NCI-H2171 (cell line): ENCODE data around the gene FATE1.

ENCODE experiments used
- DNase-seq: peaks from one replicate; lab custom pipeline; 2025; lab: John Stamatoyannopoulos, UW

Gene FATE1

DNA sequence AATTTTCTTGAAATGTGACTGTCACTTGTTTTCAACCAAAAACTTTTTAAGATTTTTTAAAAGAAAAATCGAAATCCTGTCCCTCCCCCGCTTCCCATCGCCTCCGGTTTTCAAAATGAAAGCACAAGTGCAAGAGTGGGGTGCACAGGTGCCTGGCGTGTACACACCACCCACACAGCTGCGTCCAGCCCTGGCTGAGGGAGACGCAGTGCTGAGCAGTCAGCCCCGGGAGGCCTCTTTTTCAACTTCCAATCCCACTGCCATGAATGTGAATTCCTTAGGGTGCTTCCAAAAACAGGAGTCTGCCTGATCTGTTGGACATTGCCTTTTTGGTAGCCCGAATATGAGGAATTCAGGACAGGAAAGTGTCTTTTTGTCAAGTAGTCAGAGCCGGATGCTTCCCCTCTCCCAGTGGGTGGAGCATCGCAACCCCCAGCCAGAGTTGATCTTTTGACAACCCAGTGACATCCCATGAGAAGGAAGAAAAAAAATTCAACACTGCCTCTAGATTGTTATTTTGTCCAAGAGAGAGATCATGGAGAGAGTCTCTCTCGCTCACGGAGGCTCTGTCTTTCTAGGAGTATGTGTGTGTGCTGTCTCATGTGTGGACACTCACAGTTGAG, 11.7 kb upstream of the FATE1 start:
- peak; percentile 35 for DNase-seq

DNA sequence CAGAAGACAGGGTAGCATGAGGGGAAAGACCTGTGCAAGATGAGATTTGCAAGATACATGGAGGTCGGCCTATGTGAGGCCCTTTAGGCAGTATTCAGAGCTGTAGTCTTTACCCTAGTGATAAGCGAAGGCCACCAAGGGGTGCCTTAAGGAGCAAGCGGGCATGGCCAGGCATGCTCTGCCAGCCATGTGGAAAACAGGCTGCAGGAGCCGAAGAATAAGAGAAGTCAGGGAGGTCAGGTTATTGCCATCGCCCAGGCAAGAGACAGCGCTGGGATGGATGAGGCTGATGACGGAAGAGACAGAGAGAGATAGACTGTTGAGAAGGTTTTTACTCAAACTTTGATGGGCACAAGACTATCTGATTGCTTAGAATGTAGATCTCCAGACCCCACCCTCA, 7.0 kb upstream of the FATE1 start:
- no peak for DNase-seq

DNA sequence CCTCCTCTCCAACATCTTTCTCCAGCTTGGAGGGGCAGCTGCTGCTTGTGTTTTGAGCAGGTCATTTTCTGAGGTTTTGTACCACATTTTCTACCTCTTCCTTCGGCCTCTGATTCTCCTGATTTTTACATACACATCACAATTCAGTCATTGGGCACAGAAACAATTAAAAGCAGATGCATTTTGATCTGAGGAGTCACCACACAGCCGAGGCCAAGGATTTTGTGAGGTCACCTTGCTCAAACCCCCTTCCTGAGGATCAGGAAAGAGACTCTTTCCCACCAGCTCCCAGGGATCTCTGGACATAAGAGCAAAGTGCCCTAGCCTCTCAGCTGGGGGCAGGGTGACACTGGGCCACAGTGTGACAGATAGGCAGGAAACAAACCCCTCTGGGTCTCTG, 5.4 kb upstream of the FATE1 start:
- DNase-seq = no peak

DNA sequence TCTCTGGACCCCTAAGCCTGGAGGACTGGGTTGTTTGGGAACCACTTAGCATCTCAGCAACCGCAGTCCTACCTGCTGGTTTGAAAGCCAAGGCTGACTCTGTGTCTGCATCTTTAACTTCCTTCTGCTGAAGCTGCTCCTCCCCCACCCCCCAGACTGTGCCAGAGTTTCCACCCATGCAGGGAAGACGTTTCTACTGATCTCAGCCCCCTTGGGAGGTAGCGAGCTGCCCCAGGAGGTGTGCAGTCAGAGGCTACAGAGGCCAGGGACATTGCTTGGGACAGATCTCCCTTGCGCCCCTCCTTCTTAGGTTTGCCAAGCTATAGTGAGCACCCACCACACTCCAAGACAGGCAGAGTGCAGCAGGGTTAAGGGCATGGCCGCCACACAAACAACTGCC, 4.7 kb upstream of the FATE1 start:
- no peak for DNase-seq

DNA sequence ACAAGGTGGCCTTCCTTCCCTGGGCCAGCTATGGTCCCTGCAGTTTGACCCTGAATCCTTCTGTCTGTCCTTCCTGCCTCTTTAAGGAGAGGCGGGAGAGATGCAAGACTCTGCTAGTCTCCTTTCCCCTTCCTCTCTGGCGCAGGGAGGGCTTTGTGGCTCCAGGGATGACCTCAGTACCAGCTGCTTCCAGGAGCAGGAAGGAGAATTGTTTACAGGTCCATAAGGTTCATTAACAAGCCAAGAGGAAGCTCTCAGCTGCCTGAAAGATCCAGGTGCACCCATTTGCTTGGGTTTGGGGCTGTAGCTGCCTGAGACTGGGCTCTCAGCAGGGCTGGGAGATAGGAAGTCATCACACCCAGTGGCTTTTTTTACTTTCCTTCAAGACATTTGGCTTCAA, 4.0 kb upstream of the FATE1 start:
- no peak for DNase-seq

DNA sequence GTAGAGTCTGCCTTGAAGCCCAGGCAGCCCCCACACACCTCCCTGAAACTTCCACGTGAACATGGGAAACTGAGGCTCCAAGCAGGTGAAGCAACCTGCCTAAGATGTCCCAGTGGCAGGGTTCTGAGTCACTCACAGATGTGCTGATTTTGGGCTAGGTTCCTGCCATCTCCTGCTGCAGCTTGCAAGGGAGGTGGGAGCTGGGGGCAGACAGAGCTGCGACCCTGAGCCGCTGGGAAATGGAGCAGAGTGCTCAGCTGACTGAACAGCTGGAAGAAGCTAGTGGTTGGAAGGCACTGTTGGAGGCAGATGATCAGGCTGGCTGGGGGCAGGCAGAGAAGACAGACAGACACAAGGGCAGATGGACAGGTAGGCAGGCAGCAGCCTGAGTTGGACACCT, 3.6 kb upstream of the FATE1 start:
- DNase-seq = no peak

DNA sequence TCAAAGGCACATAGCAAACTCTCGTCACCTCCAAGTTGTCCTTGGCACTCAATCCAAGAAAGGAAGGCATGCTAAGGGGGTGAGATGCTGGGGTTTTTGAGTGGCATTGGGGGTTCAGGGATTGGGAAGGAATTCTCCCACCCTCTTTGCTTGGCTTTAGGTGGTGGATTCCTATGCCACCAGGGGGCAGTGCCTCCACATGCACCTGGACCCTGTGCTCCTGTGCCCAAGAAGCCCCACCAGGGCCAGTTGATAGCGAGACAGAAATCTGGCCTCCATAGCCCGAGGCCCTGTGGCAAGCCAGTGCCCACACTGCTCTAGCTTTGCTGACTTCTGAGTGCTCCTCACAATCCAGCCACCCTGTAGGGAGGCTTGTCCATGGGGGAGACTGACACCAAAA, 2.0 kb upstream of the FATE1 start:
- DNase-seq = no peak

DNA sequence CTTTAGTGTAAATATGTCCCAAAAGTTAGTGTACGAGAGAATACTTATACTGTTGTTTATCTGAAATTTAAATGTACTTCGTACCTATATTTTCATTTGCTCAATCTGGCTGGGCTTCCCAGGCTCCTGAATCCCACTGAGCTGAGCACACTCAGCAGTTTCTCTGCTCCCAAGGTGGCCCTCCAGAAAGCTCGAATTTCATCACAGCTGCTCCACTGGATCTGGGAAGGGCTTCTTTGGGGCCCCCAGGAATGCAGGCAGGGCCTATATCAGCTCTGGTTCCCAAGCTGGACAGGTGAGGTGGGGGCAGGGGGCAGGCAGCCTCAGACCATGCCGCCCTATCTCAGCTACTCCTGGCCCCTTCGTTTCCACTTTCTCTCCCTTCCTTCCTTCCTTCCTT, 1.5 kb upstream of the FATE1 start:
- no peak for DNase-seq

DNA sequence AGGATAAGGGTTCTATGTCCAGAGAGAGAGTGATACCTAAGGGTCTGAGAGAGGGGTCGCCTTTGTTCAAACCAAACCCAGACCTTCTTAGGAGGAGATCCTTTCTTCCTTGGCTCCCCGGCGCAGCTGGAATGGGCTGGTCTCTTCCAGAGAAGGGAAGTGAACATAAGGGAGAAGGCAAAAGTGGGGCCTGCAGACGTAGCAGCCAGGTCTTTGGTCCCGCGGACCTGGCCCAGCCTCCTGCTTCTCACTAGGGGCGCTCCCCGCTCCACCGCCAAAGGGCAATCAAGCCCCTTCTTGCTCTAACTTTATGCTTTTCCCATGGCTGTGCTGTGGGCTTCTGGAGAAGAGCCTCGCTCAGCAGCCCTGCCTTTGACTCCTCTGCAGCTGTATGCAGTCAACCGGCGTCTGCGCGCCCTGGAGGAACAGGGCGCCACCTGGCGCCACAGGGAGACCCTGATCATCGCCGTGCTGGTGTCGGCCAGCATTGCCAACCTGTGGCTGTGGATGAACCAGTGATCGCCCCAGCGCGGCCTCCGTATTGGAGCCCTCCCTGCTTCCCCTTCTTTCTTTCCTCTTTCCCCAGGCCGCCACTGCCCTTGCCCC, 6.5 kb downstream of the FATE1 start:
- no peak for DNase-seq

DNA sequence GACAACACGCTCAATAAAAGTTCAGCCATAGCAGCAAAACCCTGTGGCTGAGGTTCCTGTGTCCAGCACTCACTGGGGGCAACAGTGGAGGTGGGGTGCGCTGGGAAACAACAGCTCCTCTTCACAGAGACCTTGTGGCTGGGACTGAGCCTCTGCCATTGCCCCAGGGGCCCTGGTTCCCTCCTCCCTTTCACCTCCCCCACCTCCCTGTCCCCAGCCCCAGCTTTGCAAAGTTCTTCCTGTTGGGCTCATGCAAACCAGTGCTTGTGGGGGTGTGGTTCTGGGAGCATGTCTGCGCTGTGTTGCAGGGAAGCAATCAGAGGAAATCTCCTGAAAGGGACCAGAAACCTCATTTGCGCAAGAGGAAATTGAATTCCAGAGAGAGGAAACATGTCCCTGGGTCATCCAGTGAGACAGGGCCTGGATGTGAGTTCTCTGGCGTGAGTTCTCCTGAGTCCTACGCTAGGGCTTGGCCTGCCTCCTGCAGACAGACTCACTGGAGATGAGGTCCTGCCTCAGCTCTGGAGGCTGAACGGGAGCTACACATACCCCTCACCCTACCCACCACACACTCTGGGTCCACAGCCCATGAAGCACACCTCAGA, 7.4 kb downstream of the FATE1 start:
- no peak for DNase-seq

DNA sequence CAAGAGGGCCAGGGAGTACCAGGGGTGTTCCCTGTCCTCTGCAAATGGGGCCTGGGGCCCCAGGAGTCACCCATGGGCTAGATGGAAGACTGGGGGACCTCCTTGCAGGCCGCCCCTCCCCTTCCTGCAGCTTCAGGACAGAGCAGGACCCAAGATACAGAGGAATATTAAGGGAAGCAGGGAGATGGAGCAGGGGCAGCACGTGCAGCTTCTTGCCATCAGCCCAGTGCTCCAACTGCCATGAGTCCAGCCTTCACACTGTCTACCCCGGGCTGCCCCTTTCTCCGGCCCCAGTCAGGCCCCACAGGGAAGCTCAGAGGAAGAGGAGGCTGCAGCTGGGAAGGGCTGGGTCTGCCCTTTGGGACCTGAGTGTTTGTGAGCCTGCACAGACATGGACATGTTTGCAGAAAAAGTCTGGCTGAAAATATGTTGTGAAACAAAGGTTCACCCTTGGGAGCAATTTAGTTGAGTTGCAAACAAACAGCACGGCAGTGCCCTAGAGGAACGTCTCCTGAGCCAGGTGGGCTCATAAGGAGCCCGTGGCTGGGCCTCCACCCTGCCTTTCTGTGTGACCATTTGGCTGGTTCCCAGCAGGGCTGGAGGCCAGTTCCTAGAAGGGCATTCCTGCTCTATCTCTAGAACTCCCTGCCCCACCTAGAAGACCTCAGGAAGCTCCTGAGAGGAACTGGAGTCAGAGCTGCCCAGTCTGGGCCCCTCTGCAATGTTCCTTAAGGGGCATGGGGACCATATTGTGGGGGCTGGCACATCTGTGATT, 8.9 kb downstream of the FATE1 start:
- DNase-seq = peak; percentile 8

DNA sequence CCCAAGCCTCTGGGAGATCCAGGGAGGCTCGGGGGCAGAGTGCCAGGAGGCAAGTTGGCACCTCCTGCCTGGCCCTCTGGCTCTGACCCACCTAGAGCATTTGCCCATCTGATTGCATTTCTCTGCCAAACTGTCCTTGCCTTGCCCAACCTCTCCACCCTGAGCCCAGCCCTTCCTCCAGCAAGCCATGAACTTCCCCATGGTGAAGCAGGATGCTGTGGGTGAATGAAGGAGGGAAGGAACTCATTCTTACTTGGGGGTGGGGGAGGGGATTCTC, 9.4 kb downstream of the FATE1 start:
- DNase-seq = no peak

DNA sequence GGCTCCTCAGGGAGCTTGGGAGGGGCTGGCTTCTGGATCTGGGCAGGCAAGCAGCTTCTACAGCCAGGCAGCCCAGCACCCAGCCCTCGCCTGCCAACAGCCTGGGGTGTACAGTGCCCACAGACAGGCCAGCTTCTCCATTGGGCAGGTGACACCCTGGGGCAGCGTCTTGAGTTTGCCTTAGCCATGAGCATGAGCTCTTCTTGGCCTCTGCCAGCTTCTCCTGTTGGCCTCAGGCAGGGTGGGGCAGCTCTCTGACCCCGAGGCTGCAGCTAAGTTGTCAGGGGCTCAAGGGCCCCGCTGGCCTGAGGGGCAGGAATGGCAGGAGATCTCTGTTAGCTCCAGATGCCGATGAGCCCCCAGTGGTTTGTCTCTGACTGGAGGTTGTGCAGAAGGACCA, 10.9 kb downstream of the FATE1 start:
- no peak for DNase-seq

DNA sequence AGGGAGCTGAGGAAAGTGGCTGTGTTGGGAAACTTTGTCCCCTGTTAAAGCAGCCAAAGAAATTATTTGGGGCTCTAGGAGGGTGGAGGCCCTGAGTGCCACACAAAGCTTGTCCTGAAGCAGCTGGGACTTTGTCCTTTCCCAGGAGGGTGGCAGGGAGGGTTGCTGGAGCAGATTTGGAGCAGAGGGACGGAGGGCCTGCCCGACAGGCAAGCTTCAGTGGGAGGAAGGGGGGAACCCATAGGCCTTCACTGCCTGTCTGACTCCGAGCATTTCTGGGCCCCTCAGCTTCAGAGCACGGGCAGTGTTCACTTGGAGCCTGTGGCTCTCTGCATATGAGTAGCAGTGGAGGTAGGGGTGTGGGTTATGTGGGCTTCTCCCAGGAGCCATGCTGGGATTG, 11.5 kb downstream of the FATE1 start:
- no peak for DNase-seq

DNA sequence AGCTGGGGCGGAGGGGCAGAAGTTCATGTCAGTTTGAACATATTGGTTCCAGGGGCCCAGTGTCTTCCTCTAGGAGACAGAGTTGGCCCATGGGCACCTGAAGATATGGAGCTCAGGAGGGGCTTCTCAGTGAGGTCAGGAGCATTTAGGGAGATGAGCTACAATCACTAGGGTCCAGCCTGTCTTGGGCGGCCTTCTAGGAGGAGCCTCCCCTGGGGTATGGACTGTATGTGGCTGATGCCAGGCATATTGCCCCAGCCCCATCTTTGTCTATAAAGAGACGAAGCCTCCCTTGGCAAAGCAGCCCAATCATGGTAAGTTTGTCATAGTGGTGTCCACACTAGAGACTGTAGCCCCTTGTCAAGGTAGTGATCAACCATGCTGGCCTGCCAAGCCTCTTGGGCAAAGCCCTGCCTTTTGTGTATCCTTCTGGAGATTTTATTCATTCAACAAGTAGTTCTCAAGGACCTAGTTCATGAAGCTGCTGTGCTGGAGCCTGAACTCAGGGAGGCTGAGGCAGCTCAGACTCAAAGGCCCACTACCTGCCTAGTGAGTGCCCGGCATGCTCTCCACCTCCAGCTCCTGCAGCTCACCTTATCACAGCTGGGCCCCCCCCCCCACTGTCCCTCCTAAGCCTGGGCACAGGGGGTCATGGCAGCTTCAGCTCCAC, 13.4 kb downstream of the FATE1 start:
- no peak for DNase-seq

DNA sequence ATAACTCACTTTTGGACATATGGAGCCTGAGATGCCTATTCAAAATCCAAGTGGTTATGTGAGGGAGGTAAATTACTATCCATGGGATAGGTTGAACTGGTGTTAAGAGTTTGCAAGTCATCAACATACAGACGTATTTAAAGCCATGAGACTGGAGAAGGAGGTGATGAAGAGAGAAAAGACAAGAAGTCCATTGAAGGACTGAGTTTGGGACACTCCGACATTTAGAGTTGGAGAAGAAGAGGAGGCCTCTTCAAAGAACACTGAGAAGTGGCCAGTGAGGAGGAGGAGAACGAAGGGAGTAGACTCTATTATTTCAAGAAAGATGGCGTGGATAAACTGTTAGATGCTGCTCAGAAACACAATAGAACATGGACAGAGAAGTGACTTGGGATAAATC, 18.6 kb downstream of the FATE1 start, which contains the start of gene CNGA2:
CNGA2 (plus strand) TSS at position 301 of the 400 bp plus-strand sequence. CDS start 3,738 bp downstream, outside the sequence.
- no peak for DNase-seq

DNA sequence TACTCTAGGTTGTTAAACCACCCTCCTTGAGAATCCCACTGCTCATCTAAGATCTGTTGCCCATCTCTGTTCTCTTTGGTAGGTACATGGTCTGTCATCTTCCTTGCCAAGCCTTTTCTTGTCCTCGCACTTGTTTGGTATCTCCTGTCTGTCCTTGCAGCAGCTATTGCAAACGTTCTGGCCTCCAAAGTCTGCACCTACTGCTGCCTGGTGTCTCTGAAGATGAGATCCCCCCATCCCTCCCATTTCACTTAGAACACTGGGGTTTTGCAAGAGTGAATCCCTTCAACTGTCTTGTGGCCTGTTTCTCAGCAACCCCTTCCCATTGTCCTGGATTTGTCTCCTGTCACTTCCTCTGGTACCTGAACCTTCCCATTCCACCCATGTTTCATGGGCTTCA, 19.4 kb downstream of the FATE1 start:
- DNase-seq = no peak

DNA sequence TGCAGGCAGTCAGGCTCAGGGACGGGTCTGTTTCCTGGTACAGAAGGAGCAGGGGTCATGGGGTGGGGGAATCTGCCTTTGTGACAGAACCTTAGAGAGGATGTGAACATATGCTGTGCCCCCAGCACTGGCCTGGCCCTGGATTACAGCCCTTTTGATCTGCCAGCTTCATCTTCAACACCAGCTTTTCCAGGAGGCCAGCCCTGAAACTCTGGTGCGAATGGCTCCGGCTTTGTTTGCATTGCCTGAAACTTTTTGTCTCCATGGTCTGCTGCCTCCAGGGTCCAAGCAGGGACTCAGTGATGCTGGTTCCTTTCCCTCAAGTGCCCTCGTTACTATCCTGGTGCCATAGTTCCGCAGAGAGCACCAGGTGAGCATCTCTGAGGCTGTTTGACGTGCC, 20.9 kb downstream of the FATE1 start:
- DNase-seq = no peak

DNA sequence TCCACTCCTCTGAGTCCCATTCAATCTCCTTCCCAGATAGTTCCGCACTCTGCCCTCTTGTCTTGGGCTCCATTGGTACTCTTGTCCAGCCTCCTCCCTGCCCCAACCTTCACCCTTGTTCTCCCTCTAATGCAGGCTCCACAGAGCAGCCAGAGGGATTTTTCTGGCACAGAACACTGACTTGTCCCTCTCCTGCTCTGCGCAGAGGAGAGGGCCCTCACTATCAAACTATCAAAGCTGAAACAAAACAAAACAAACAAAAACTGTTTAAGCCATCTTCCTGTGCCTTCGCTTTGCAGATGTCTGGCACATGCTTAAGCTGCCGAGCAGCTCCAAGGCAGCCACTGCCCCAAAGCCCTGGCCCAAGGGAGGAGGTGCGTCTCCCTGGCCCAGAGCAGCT, 21.7 kb downstream of the FATE1 start:
- DNase-seq = no peak

DNA sequence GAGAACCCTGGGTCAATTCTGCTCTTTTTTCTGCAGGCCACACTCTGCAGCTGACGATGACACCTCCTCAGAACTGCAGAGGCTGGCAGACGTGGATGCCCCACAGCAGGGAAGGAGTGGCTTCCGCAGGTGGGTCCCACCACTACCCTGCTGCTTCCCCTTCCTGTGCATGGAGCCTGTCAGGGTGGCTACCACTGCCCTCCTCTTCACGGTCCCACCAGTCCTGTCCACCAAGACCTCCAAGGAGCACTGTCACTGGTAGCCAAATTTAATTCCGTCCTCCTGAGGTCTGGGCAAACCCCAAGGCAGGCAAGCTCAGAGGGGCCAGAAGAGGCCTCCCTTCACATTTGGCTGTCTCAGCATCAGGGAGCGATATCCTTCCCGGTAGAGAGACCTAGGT, 22.9 kb downstream of the FATE1 start:
- DNase-seq = no peak

DNA sequence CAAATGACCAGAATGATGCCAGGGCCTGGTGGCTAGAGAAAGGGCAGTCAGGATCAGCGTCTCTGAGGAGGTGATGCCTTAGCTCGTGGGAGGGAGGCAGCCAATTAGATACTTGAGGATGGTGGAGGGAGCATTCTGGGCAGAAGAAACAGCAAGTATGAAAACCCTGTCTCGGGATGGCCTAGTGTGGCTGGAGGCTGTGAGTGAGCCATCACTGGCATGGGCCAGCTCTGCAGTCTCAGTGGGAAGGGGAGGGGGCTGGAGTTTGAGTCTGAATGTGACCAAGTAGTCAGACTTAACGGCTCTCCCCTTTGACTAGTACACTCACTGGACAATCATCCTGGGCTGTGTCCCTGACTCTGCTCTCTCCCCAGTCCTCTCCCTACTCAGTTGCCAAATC, 25.8 kb downstream of the FATE1 start:
- DNase-seq = no peak

DNA sequence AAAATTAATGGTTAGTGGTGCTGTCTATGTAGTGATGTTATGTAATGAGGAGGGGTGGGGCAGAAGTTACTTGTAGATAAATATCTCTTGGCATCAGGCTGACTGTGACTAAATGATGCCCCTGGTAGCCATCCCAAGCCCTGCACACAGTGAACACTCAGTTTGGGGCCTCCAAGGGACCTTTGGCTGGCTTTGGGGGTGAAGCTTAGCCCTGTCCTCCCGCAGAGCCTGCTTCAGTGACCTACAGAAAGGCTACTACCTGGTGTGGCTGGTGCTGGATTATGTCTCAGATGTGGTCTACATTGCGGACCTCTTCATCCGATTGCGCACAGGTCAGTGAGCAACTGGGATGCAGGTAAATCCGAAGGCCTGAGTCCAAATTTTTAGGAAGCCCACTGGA, 26.5 kb downstream of the FATE1 start:
- DNase-seq = no peak
